Body of pancreas (tissue), 4 donors: ENCODE data around the gene SEC14L2. TPM values are rescaled to one million over a fixed set of nuclear protein-coding genes. Genes with fewer than 3 reads are reported as not detected.
"Not testable (repeated sequence)": the region's sequence is repeated elsewhere in the genome, so short reads cannot be mapped to it uniquely, and the experiment has no call there.

Experiments used
- ATAC-seq: fragments of 150-250 bp; one replicate; pipeline ENCODE4 v1.9.1; 2016
- DNase-seq, 4 donors: peaks; one replicate each; pipeline ENCODE4 v3.0.0-alpha.2; 2019
- H3K27ac ChIP-seq, 4 donors: fragments of 200-600 bp; sonication (generic); 1 replicate in 3 of 4; 2 replicates in 1 of 4; pipeline versions ENCODE4 v1.5.1 to v1.6.1; 2016 to 2019; ENCODE audit warnings: mild to moderate bottlenecking in 1 of 4, mixed read lengths in 1 of 4, moderate library complexity in 1 of 4
- H3K27me3 ChIP-seq, 2 donors: fragments of 200-600 bp; sonication (generic); one replicate each; pipeline ENCODE4 v1.6.0; 2016; ENCODE audit warnings: mild to moderate bottlenecking in 1 of 2
- H3K36me3 ChIP-seq, 2 donors: fragments of 200-600 bp; sonication (generic); replicated peaks in 1 of 2; 2 replicates each; pipeline ENCODE4 v1.5.1; 2016; ENCODE audit warnings: low read depth in 2 of 2; ENCODE audit not compliant: insufficient read depth in 1 of 2
- H3K4me1 ChIP-seq: fragments of 200-600 bp; sonication (generic); one replicate; pipeline ENCODE4 v1.6.0; 2016
- H3K4me3 ChIP-seq, 2 donors: fragments of 200-600 bp; sonication (generic); 1 replicate in 1 of 2; 2 replicates in 1 of 2; pipeline ENCODE4 v1.5.1; 2016 to 2019
- H3K9me3 ChIP-seq, 3 donors: fragments of 200-600 bp; sonication (generic); 1 replicate in 2 of 3; 2 replicates in 1 of 3; pipeline ENCODE4 v1.5.1; 2016
- POLR2A ChIP-seq, 3 donors: fragments of 450-650 bp; IDR thresholded peaks; one replicate each; pipeline ENCODE4 v1.6.1; 2016; ENCODE audit warnings: antibody characterized with exemption in 3 of 3, mild to moderate bottlenecking in 2 of 3
- WGBS, 2 donors: methylation state at CpG; one replicate each; pipeline ENCODE4 v1.1.5; 2017; 5-methylcytosine and 5-hydroxymethylcytosine counted together
- intact Hi-C: fragments of 100-400 bp; cut with DNase I; formaldehyde crosslinking; loops from one replicate; pipeline ENCODE4 v1.15.1; 2023
- total RNA-seq, 2 donors: library from RNA; depleted of rRNA; stranded (reverse); fragments of >200 nt; gene quantifications; one replicate each; pipeline ENCODE4 v1.1.0, GENCODE V29; 2016
- TF ChIP-seq, protein P1 (sequence below), 7 experiments: fragments of 450-650 bp in 4 of 7; fragments of 200-600 bp in 3 of 7; sonication (generic) in 3 of 7; IDR thresholded peaks; one replicate each; pipeline ENCODE4 v1.5.1; 2016 to 2019; ENCODE audit warnings: antibody characterized with exemption in 7 of 7

The SEC14L2 gene
- total RNA-seq, 2 donors from 2014 or later, result 0.33 to 3.9 TPM

DNA sequence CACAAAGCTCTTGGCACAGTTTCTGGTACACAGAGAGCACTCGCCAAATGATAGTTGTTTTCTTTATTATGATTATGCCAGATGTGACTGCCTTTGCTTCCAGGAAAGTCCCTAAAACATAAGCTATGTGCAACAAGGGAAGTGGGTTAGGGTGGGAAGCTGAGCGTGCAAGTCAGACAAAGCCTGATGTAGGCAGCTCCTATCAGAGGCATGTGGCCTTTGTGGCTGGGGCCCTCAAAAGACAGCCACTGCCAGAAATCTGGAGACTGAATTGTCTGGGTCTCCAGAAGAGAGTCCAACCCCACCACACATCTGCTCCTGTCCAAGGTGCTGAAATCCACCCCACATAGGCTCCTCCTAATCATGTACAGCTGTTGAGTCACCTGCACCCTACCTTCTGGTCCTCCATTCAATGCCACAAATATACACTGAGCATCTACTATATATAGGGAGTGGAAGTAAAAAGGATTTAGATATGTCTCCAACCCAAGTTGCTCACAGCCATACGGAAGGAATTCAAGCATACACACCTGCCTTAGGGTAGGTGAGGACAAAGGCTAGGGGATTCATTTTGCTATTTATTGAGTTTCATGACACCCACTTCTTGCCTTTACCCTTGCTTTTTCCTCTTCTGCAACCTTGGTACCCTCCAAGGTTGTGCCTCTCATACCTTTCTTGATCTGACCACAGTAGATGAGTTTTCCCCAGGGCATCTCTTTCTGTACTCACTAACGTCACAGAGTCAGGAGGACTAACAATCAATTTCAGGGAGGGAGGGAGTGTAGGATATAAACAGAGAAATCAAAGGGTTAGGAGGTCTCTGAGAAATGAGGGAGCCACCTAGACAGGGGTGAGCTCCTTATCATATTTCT is 62.6 kb downstream of the SEC14L2 start:
- DNase-seq (no peak), ATAC-seq (no peak)
- H3K4me1 ChIP-seq, result peaks cover 8% of the 10 kb centered on the region
- WGBS, 2 donors, result 50 to 56% methylated on average over 4 of the region's 4 CpGs
- no peak overlapping the region for H3K4me3 ChIP-seq
- H3K27ac ChIP-seq, result no peak overlapping the region
- H3K27me3 ChIP-seq, result no peaks in the 10 kb centered on the region
- intact Hi-C loops, result no loop called here
- H3K9me3 ChIP-seq, result no peaks in the 10 kb centered on the region
- no peak for TF ChIP-seq POLR2A (IDR thresholded peaks at IDR 0.05)
- TF ChIP-seq, protein P1, sequence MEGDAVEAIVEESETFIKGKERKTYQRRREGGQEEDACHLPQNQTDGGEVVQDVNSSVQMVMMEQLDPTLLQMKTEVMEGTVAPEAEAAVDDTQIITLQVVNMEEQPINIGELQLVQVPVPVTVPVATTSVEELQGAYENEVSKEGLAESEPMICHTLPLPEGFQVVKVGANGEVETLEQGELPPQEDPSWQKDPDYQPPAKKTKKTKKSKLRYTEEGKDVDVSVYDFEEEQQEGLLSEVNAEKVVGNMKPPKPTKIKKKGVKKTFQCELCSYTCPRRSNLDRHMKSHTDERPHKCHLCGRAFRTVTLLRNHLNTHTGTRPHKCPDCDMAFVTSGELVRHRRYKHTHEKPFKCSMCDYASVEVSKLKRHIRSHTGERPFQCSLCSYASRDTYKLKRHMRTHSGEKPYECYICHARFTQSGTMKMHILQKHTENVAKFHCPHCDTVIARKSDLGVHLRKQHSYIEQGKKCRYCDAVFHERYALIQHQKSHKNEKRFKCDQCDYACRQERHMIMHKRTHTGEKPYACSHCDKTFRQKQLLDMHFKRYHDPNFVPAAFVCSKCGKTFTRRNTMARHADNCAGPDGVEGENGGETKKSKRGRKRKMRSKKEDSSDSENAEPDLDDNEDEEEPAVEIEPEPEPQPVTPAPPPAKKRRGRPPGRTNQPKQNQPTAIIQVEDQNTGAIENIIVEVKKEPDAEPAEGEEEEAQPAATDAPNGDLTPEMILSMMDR (IDR thresholded peaks at IDR 0.05), result no peak
- no peaks in the 10 kb centered on the region for H3K36me3 ChIP-seq

DNA sequence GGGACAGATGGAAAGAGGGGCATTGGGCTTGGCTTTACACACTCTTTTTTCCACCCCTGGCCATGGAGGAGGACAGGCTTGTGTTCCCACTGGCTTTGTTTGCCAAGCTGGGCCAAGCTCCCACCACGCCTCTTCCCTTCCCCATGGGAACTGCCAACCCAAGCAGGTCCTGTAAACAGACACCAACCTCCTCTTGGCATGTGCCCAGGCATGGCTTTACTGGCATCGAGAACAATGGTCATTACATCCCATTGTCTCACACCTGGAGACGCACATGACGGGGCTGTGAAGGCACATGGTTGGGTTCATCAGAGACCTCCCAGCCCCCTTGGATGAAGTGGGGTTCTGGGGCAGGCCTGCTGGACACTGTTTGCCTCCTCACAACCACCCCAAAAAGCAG is 63.3 kb downstream of the SEC14L2 start:
- intact Hi-C loops, result no loop called here
- TF ChIP-seq, protein P1 (IDR thresholded peaks at IDR 0.05), result no peak
- TF ChIP-seq POLR2A (IDR thresholded peaks at IDR 0.05), result no peak
- no peaks in the 10 kb centered on the region for H3K27me3 ChIP-seq
- 46% methylated on average over 4 of the region's 4 CpGs; no CpG with 5 or more reads in 1 of the 2 donors for WGBS, 2 donors
- peaks cover 8% of the 10 kb centered on the region for H3K4me1 ChIP-seq
- no peaks in the 10 kb centered on the region for H3K9me3 ChIP-seq
- no peaks in the 10 kb centered on the region for H3K36me3 ChIP-seq
- H3K27ac ChIP-seq, result no peak overlapping the region
- ATAC-seq (no peak), DNase-seq (peak in 3 of 4 donors; percentile 16 to 52 (median 48))
- H3K4me3 ChIP-seq, result no peak overlapping the region

DNA sequence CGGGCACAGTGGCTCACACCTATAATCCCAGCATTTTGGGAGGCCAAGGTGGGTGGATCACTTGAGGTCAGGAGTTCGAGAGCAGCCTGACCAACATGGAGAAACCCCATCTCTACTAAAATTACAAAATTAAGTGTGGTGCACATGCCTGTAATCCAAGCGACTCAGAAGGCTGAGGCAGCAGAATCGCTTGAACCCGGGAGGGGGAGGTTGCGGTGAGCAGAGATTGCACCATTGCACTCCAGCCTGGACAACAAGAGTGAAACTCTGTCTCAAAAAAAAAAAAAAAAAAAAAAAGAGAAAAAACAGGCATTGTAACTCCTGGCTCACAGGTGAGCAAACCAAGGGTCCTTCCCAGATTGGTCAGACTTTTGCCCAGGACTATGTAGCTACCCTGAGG is 63.7 kb downstream of the SEC14L2 start:
- H3K9me3 ChIP-seq, intact Hi-C loops, ATAC-seq, DNase-seq, H3K27me3 ChIP-seq, H3K4me3 ChIP-seq, H3K4me1 ChIP-seq, H3K27ac ChIP-seq, H3K36me3 ChIP-seq: not testable (repeated sequence)
- 80 to 85% methylated on average over 5 to 6 of the region's 6 CpGs for WGBS, 2 donors

DNA sequence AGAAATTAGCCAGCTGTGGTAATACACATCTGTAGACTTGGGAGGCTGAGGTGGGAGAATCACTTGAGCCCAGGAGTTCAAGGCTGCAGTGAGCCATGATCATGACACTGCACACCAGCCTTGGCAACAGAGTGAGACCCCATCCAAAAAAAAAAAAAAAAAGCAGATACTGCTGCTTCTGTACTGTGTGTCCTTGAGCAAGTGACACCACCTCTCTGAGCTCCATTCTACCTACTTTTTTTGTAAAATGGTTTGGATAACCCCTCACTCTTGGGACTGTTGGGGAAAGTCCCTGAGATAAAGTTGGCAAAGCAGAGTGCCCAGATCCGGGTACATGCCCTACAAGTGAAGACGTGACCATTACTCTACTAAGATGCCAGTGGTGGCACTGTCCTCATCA is 72.3 kb downstream of the SEC14L2 start:
- no peaks in the 10 kb centered on the region for H3K36me3 ChIP-seq
- H3K27ac ChIP-seq, result no peak overlapping the region
- no peaks in the 10 kb centered on the region for H3K27me3 ChIP-seq
- WGBS, 2 donors, result 42 to 58% methylated on average over 2 of the region's 2 CpGs
- no peaks in the 10 kb centered on the region for H3K4me1 ChIP-seq
- ATAC-seq (no peak), DNase-seq (no peak)
- TF ChIP-seq, protein P1 (IDR thresholded peaks at IDR 0.05), result no peak
- no peak for TF ChIP-seq POLR2A (IDR thresholded peaks at IDR 0.05)
- H3K9me3 ChIP-seq, result no peaks in the 10 kb centered on the region
- H3K4me3 ChIP-seq, result no peak overlapping the region
- intact Hi-C loops, result no loop called here

DNA sequence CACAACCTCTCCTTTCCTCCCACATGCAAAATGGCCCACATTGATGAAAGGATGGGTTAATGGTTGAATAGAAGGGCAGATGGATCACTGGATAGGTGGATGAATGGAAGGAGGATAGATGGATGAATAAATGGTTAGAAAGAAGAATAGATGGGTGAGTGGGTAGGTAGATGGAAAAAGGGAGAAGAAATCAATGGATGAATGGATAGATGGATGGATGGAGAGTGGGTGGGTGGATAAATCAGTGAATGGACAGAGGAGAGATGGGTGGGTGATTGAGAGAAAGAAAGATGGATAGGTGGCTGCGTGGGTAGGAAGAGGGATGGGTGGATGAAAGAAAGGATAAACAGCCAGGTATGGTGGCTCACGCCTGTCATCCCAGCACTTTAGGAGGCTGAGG is 73.8 kb downstream of the SEC14L2 start:
- no peaks in the 10 kb centered on the region for H3K9me3 ChIP-seq
- no peak for ATAC-seq
- intact Hi-C loops, result no loop called here
- WGBS, 2 donors, result 82 to 83% methylated on average over 2 of the region's 2 CpGs
- no peaks in the 10 kb centered on the region for H3K4me1 ChIP-seq
- no peak overlapping the region for H3K4me3 ChIP-seq
- no peaks in the 10 kb centered on the region for H3K36me3 ChIP-seq
- no peaks in the 10 kb centered on the region for H3K27me3 ChIP-seq
- TF ChIP-seq, protein P1 (IDR thresholded peaks at IDR 0.05), result no peak
- H3K27ac ChIP-seq, result no peak overlapping the region
- no peak for DNase-seq
